ENCODE data around the gene RAD23B. TPM values are rescaled to one million over a fixed set of nuclear protein-coding genes. Genes with fewer than 3 reads are reported as not detected.

Gene RAD23B
- total RNA-seq, 1 donor from 2014 or later = 207 TPM

DNA sequence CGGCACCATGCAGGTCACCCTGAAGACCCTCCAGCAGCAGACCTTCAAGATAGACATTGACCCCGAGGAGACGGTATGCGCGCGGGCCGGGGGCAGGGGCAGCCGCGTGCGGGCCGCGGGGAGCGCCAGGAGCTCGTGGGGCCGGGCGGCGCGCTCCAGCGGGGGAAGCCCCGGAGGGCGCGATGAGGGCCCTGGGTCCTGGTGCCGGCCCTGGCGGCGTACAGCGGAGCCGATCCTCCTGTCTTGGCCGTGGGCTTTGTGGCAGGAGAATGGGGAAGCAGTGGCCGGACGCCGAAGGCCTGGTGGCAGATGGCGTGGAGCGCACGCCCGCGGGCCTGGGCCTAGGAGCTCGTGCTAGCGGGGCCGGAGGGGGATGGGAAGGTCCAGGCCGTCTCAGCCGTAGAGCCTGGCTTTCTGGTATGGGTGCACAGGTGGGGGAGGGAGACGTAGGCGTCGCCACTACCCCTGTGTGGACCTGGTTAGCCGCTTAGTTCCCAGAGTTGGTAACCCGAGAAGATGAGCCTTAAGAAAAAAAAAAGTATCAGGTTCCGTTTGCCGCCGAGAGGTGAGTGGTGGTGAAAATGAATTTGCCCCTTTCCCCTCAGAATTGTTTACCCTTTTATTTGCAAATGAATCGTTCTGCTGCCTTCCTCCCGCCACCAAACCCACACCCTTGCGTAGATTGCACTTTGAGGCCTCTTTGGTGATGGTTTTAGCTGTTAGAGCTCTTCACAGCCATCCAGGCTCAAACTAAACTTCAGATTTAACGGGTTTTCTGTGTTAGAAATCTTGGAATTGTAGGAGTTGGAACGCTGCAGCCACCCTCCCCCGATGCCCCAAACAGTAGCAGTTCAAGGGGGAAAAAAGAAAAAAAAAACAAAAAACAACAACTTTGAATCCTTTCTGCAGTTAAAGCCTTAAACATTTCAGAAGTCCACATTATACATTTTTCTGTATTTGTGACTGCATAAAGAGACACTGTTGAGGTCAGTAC, 841 bp downstream of the RAD23B start:
- Histone ChIP-seq H3K4me3 (ENCODE audit: low read depth, low read length) (peak overlapping the region; percentile 99), H3K36me3 (ENCODE audit: control insufficient read depth, insufficient read depth, low read length) (no peaks in the 10 kb centered on the region), H3K27me3 (ENCODE audit: control insufficient read depth, insufficient read depth, low read length) (no peaks in the 10 kb centered on the region)
- DNase-seq (ENCODE audit: low read depth) (peak; percentile 69), FAIRE-seq (no peak)
- TF ChIP-seq, protein P1, sequence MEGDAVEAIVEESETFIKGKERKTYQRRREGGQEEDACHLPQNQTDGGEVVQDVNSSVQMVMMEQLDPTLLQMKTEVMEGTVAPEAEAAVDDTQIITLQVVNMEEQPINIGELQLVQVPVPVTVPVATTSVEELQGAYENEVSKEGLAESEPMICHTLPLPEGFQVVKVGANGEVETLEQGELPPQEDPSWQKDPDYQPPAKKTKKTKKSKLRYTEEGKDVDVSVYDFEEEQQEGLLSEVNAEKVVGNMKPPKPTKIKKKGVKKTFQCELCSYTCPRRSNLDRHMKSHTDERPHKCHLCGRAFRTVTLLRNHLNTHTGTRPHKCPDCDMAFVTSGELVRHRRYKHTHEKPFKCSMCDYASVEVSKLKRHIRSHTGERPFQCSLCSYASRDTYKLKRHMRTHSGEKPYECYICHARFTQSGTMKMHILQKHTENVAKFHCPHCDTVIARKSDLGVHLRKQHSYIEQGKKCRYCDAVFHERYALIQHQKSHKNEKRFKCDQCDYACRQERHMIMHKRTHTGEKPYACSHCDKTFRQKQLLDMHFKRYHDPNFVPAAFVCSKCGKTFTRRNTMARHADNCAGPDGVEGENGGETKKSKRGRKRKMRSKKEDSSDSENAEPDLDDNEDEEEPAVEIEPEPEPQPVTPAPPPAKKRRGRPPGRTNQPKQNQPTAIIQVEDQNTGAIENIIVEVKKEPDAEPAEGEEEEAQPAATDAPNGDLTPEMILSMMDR (IDR thresholded peaks at IDR 0.05; ENCODE audit: insufficient read depth, low read length, severe bottlenecking) = no peak

DNA sequence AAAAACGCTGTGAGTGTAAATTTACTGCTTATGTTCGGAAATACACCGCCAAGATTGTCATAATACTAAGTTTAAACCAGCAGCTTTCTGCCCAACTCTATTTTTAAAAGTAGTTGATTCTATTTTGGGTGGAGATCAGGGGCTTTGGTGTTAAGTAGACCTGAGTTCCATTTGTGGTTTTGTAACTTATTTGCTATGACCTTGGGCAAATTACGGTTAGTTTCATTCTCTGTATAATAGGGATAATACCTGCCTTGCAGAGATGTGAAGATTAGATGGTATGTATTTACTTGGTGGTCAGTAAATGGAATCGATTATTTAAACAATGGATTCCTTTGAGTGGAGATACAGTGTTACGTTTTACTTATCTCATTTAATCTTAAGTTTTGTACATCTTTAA, 1.6 kb downstream of the RAD23B start:
- no peaks in the 10 kb centered on the region for H3K27me3 ChIP-seq (ENCODE audit: control insufficient read depth, insufficient read depth, low read length)
- FAIRE-seq (no peak), DNase-seq (ENCODE audit: low read depth) (no peak)
- no peaks in the 10 kb centered on the region for H3K36me3 ChIP-seq (ENCODE audit: control insufficient read depth, insufficient read depth, low read length)
- TF ChIP-seq, protein P1 (IDR thresholded peaks at IDR 0.05; ENCODE audit: insufficient read depth, low read length, severe bottlenecking) = no peak
- H3K4me3 ChIP-seq (ENCODE audit: low read depth, low read length) = peak overlapping the region; percentile 99

DNA sequence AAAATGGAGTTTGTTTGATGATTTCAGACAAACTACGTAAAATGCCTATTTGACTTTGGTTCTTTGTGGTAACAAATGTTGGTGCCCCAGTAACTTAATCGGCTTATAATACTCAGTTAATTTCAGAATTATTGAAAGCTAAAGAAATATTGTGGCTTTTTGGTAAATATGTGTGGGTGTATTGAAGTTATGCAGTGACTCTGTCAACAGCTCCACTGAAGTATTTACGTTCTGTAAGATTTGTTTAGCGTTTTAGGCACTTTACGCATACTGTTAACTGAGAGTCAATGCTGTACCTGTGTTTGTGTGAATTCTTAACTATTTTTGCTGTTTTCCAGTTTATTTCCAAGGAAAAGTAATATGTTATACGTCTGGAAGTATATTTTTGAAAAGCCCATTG, 2.2 kb downstream of the RAD23B start:
- DNase-seq (ENCODE audit: low read depth) (no peak), FAIRE-seq (no peak)
- Histone ChIP-seq H3K4me3 (ENCODE audit: low read depth, low read length) (peak overlapping the region; percentile 99), H3K27me3 (ENCODE audit: control insufficient read depth, insufficient read depth, low read length) (no peaks in the 10 kb centered on the region), H3K36me3 (ENCODE audit: control insufficient read depth, insufficient read depth, low read length) (no peaks in the 10 kb centered on the region)
- TF ChIP-seq, protein P1 (IDR thresholded peaks at IDR 0.05; ENCODE audit: insufficient read depth, low read length, severe bottlenecking) = no peak

DNA sequence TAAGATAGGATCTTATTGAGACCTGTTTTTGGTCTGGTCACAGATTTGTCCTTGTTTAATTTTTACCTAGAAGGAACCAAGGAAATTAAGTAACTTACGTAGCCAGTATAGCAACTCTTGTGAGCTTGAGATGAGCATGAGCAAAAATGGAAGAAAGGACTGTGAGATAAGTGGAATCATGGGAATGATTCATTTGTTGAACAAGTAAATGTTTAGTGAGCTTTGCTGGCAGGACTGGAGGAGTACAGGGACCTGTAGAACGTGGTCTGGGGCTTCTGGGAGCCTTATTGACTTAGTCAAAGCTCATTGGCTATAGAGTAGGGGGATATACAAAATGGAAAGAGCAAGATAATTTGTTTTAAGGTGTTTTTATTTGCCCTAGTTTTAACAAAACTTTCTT, 3.0 kb downstream of the RAD23B start:
- Histone ChIP-seq H3K36me3 (ENCODE audit: control insufficient read depth, insufficient read depth, low read length) (no peaks in the 10 kb centered on the region), H3K27me3 (ENCODE audit: control insufficient read depth, insufficient read depth, low read length) (no peaks in the 10 kb centered on the region), H3K4me3 (ENCODE audit: low read depth, low read length) (no peak overlapping the region)
- no peak for FAIRE-seq
- TF ChIP-seq, protein P1 (IDR thresholded peaks at IDR 0.05; ENCODE audit: insufficient read depth, low read length, severe bottlenecking) = no peak
- DNase-seq (ENCODE audit: low read depth) = peak; percentile 79

DNA sequence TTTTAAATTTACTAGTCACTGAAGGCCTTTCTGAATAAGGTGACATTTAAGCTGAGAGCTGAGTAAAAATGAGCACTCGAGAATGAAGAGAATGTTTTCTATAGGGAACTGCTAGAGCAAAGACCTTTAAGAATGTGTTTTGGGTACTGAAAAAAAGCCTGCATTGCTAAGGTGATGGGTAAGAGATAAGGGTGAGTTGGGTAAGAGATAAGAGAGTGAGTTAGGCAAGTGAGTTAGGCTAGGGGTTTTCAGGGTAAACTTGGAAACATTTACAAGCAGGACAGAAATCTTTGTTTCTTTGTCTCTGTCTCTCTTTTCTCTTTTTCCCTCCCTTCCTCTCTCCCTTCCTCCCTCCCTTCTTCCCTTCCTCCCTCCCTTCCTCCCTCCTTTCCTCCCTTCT, 5.6 kb downstream of the RAD23B start:
- FAIRE-seq (no peak), DNase-seq (ENCODE audit: low read depth) (no peak)
- no peaks in the 10 kb centered on the region for H3K27me3 ChIP-seq (ENCODE audit: control insufficient read depth, insufficient read depth, low read length)
- no peak overlapping the region for H3K4me3 ChIP-seq (ENCODE audit: low read depth, low read length)
- TF ChIP-seq, protein P1 (IDR thresholded peaks at IDR 0.05; ENCODE audit: insufficient read depth, low read length, severe bottlenecking) = no peak
- no peaks in the 10 kb centered on the region for H3K36me3 ChIP-seq (ENCODE audit: control insufficient read depth, insufficient read depth, low read length)
